Medulla oblongata (tissue), 1 donor: Measurements from ENCODE around the gene DNAH10.
A peak's percentile ranks its signal among the peaks of the same experiment; 100 is the strongest.

Source experiments
- DNase-seq: peaks from one replicate; pipeline ENCODE4 v3.0.0-alpha.2; 2015; ENCODE audit errors: extremely low spot score

DNAH10 gene

DNA sequence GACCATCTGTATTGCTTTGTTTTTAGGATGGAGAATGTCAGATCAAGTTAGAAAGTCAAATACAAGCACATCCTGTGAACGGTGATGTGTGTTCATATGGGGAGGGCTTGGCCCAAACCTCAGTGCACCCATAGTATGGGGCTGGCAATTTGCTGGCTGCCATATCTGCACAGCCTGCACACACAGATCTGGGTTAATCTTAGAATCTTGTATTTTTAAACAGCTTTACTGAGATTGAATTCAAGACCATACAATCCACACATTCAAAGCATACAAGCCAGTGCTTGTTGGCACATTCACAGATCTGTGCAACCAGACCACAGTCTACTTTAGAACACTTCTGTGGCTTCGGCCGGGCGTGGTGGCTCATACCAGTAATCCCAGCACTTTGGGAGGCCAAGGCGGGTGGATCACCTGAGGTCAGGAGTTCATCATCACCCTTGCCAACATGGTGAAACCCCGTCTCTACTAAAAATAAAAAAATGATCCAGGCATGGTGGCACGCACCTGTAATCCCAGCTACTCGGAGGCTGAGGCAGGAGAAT, 120.1 kb downstream of the DNAH10 start:
- DNase-seq: no peak

DNA sequence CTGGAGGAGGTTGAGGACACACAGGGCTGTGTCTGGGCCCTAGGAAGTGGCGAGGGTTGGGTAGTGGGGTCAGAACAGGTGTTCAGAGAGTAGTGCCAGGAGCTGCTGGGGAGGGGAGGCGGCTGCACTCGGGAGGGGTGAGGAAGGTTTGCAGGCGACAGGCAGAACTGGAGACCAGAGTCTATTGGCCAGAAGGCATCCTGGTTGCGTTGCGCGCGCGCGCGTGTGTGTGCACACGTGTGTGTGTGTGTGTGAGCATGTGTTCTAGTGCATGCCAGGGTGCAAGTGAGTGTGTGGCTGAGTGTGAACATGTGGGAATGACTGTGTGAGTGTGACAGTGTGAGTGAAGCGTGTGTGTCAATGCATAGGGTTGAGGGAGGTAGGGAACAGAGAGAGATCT, 124.2 kb downstream of the DNAH10 start:
- DNase-seq: no peak

- DNase-seq: no peak
These were observed 125.0 kb downstream of the DNAH10 start for GRCh38 chr12:123886931-123887582.

DNA sequence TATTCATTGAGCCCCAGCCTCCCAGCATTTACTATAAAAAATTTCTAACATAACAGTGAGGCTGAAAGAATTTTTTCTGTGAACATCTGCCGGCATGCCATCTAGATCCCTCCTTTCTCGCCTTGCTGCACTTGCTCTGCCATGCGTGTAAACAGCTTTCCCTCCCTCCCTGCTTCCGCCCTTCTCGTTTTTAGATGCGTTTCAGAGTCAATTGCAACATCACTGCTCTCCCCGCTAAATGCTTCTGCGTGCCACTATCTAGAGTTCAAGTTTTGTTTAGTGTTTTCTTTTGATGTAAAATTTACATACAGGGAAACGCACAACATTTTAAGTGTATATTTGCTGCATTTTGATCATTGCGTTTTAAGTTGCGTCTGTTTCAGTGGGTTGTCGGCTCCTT, 126.9 kb downstream of the DNAH10 start:
- DNase-seq: no peak

DNA sequence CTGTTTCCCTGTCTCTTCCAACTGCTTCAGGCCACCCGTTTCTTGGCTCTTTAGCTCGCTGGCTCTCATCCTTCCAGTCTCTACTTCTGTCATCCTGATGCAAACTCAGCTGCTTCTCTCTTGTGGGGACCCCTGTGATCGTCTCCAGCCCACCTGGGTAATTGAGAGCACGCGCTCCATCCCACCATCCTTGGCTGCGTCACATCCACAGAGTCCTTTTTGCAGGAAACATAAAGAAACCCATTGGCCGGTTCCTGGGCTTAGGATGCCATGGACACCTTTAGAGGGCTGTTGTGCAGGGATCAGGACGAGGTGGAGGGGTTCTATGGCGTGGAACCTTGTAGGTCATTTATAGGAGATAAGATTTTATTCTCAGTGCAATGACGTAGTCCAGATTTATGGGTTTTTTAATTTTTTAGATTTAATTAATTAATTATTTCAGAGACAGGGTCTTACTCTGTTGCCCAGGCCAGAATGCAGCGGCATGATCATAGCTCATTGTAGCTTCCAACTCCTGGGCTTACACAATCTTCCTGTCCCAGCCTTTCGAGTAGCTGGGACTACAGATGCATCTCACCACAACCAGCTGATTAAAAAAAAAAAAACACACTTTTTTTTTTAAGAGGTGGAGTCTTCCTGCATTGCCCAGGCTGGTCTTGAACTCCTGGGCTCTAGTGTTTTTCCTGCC, 127.9 kb downstream of the DNAH10 start:
- DNase-seq: no peak

GRCh38 chr12:123890536-123890902, 128.4 kb downstream of the DNAH10 start:
- DNase-seq: no peak

- no peak for DNase-seq
These were observed 128.9 kb downstream of the DNAH10 start for GRCh38 chr12:123891011-123891410.

DNA sequence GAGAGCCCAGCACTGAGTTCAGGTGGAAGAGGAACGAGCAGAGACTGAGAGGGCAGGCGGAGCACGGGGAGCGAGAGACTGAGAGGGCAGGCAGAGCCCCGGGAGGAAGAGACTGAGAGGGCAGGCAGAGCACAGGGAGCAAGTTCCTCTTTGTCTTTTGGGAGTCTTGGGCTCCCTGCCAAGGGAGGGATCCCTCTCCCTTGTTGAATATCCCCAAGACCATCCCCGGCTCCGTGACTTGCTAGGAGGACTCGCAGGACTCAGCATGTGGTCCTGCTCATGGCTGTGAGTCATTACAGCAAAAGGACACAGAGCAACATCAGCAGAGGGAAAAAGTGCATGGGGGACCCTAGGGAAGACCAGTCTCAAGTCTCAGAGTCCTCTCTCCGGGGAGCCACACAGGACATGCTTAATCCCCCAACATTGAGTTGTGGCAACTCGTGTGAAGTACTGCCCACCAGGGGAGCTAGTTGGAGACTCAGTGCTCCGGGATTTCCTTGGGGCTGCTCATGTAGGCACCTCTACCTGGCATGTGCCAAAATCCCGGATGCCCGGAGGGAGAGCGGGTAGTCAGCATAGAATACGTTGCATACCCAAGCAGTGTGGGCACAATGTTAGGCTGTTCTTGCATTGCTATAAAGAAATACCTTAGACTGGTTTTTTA, 129.5 kb downstream of the DNAH10 start:
- DNase-seq: no peak

- no peak for DNase-seq
These were observed 130.1 kb downstream of the DNAH10 start for GRCh38 chr12:123892180-123892559.

GRCh38 chr12:123892853-123893252, 130.8 kb downstream of the DNAH10 start:
- DNase-seq: no peak

- no peak for DNase-seq
These were observed 131.2 kb downstream of the DNAH10 start for GRCh38 chr12:123893276-123893675.

DNA sequence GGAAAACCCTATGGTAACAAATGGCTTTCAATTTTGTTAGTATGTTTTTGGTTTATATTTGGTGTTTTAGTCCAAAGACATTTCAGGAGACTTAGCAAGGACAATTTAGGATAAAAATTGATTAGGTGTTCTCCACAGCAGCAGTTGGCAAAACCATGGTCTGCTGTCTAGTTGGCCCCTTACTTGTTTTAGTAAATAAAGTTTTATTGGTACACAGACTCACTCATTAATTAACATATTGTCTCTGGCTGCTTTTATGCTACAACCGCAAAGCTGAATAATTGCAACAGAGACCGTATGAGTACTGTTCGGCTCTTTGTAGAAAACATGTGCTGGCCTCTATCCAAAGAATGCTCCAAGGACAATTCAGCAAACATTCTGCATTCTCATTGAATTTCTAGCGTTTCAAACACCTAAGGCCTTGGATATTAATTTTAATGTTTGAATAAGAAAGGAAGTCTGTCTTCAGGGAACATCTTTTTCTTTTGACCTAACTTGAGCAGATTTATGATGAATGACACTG, 132.8 kb downstream of the DNAH10 start:
- DNase-seq: no peak

DNA sequence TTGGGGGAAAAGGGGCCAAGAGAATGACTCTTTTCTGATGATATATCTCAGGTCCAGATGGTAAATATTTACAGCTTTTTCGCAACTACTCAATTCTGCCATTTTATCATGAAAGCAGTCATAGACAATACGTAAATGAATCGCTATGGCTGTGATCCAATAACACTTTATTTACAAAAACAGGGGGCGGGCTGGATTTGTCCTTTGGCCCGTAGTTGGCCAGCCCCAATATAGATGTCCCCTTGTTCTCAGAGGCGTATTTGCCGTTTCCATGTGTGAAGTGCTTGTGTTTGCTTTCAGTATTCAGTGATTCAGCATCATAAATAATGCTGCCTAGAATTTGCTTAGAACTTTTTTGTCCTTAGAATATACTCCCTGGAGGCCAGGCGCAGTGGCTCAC, 133.3 kb downstream of the DNAH10 start:
- DNase-seq: peak; percentile 30

DNA sequence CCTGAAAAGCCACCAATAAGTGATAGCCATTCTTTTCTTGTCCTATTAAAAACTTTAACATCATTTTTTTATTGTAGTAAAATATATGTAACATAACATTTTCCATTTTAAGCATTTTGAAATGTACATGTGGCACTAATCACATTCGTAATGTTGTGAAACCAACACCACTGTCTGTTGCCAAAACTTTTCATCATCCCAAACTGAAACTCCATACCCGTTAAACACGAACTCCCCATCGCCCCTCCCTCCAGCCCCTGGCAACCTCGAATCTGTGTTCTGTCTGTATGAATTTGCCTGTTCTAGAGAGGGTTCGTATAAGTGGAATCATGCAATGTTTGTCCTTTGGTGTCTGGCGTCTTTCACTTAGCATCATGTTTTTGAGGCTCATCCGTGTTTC, 134.7 kb downstream of the DNAH10 start:
- no peak for DNase-seq

DNA sequence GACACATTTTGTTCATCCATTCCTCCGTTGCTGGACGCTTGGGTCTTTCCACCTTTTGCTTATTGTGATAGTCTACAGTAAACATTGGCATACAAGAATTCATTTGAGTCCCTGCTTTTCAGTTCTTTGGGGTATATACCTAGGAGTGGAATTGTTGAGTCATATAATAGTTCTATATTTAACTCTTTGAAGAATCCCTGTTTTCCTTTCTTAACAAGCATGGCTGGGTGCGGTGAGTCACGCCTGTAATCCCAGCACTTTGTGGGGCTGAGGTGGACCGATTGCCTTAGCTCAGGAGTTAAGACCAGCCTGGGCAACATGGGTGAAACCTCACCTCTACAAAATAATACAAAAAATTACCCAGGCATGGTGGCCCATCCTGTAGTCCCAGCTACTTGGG, 135.1 kb downstream of the DNAH10 start:
- DNase-seq: no peak

DNA sequence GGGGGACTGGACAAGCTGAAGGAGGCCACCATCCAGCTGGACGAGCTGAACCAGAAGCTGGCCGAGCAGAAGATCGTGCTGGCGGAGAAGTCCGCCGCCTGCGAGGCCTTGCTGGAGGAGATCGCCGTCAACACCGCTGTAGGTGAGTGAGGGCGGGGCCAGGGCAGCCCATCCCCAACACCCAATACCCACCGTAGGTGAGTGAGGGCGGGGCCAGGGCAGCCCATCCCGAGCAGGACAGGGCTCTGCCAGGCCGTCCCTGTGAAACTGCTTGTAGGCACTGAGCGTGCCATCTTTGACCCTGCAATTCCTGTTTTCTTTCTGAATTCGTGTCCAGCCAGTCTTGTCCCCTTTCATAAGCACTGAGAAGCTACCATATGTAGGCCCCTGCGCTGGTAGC, 136.6 kb downstream of the DNAH10 start:
- no peak for DNase-seq

- DNase-seq: no peak
These were observed 137.3 kb downstream of the DNAH10 start for GRCh38 chr12:123899368-123899767.

DNA sequence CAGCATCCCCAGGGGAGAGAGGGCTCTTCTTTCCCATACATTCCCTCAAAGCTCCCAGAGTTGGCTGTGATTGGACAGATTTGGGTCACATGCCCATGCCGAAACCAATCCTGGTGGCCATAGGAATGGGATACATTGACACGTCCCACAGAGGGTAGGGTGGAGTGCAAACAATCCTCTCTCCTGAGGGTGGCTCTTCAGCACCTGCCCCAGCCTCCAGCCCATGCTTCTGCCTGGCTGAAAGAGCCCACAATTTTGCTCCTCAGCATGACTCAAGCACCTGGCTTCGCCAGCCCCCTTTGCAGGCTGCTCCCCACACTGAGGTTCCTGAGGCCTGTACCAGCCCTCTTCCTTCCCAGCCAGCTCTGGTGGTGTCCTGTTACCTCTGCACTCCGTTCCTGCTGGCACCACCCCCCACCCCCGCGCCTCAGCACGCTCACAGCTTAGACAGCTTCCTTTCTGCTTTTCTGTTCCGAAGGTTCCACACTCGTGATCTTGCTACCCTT, 138.8 kb downstream of the DNAH10 start:
- DNase-seq: no peak

GRCh38 chr12:123902821-123903220, 140.7 kb downstream of the DNAH10 start:
- no peak for DNase-seq

GRCh38 chr12:123903301-123904065, 141.4 kb downstream of the DNAH10 start:
- no peak for DNase-seq

GRCh38 chr12:123905319-123905925, 143.3 kb downstream of the DNAH10 start:
- DNase-seq: peak; percentile 80
